GM06990 (cell line): ENCODE measurements around the gene PPP1R14D.

Source experiments
- DNase-seq: peaks from one replicate; pipeline ENCODE4 v3.0.0-alpha.2; 2011; ENCODE audit not compliant: insufficient read length; ENCODE audit errors: extremely low read depth
- H3K27me3 ChIP-seq: replicated peaks from 2 replicates; pipeline ENCODE4 v1.6.0; 2011; ENCODE audit warnings: low read length; ENCODE audit not compliant: control insufficient read depth, insufficient read depth
- H3K36me3 ChIP-seq: 2 replicates; pipeline ENCODE4 v1.5.1; 2011; ENCODE audit warnings: low read length; ENCODE audit not compliant: control insufficient read depth, insufficient read depth
- H3K4me3 ChIP-seq: replicated peaks from 2 replicates; pipeline ENCODE4 v1.5.1; 2011; ENCODE audit warnings: low read depth, mild to moderate bottlenecking, control low read depth, low read length
- CTCF ChIP-seq: IDR thresholded peaks from 2 replicates; pipeline ENCODE4 v1.5.1; 2011; ENCODE audit warnings: low read length, control low read depth, mild to moderate bottlenecking, inconsistent platforms; ENCODE audit not compliant: insufficient read depth, poor library complexity, severe bottlenecking

Gene PPP1R14D

GRCh38 chr15:40785814-40786213 is 42.7 kb downstream of the PPP1R14D start:
- Histone ChIP-seq H3K36me3 (peaks cover 1% of the 10 kb centered on the region; the same call in 1 of the 2 replicates), H3K4me3 (no peak overlapping the region), H3K27me3 (no peaks in the 10 kb centered on the region)
- no peak for TF ChIP-seq CTCF
- no peak for DNase-seq

DNA sequence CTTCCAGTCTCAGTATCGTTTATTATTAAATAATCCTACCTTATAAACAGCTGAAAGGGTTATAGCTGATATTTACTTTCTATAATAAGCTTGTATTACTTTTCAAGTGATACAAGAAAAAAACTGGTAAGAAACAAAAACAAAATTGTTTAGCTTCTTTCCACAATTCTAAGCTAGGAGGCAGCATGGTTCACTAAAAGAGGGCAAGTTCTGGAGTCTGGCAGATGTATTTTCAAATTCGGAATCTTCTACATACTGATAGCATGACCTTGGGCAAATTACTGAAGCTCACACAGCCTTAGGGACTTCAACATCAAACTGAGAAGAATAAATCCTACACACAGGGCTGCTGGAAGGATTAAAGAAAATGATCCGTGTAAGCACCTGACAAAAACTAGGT is 43.3 kb downstream of the PPP1R14D start:
- no peak for TF ChIP-seq CTCF
- Histone ChIP-seq H3K36me3 (no peaks in the 10 kb centered on the region), H3K27me3 (no peaks in the 10 kb centered on the region), H3K4me3 (no peak overlapping the region)
- no peak for DNase-seq

DNA sequence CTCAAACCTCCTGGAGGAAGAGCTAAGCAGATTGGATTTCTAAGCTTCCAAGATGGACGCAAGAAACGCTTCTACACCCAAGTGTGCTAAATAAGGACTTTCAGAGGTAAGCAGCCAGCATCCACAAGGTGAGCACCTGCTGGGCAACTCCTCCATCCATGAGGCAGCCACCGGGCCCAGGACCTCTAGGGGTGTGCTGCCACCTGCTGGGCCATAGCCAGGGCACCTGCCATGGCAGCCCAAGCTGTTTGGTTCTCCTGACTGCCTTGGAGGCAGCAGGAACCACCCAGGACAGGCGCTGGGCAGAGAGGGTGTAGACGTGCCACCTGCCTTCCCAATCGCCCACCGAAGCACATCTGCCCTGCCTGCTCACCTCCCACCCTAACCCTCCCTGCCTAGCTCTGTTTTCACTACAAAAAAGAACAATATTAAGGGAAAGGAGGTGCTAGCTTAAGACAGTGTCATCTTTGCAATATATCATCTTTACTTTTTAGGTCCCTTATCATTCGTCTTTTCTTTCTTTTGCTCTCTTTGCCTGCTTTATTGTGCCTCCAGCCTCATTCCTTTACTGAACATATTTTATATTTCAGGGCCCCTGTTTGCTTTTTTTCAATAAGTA is 45.8 kb downstream of the PPP1R14D start:
- peak; percentile 72 for DNase-seq
- H3K4me3 ChIP-seq: no peak overlapping the region
- peaks cover 8% of the 10 kb centered on the region for H3K36me3 ChIP-seq
- H3K27me3 ChIP-seq: no peaks in the 10 kb centered on the region
- peak; percentile 95 for TF ChIP-seq CTCF

DNA sequence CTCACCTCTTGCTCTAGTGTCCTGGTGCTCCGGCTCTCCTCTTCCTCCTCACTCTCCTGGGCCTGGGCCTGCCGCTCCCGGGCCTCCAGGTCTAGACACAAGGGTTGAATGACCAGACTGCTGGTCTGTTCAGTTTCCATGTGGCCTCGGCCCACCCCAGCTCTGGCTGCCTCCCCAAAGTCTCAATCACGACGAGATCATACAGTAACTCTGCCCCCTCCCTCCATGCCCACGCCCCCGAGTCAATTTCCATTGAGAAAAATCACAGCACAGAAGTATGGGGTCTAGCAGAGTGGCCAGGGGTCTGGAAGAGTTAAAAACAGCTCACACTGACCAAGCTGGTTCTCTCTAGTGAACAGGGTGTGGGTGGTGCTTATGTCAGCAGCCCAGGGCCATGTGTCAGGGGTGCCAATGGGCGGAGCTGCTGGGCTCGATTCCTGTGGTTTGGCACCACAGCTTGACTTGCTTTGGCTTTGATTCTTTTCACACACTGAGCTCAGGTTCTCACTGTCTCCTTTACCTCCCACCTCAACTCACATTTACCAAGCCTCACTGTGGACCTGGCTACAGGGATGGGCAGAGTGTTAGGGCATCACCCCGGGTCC is 51.9 kb downstream of the PPP1R14D start:
- TF ChIP-seq CTCF: no peak
- Histone ChIP-seq H3K36me3 (peaks cover 33% of the 10 kb centered on the region), H3K27me3 (no peaks in the 10 kb centered on the region), H3K4me3 (no peak overlapping the region)
- no peak for DNase-seq

GRCh38 chr15:40775740-40776536 is 52.6 kb downstream of the PPP1R14D start:
- DNase-seq: no peak
- Histone ChIP-seq H3K36me3 (peaks cover 33% of the 10 kb centered on the region), H3K4me3 (no peak overlapping the region), H3K27me3 (no peaks in the 10 kb centered on the region)
- TF ChIP-seq CTCF: no peak
